HepG2 (cell line): ENCODE results near the gene TCEANC. TPM values are rescaled to one million over a fixed set of nuclear protein-coding genes. Genes with fewer than 3 reads are reported as not detected.

Source experiments
- ATAC-seq: fragments of 200-7000 bp; cut with Tn5 transposase; 3 replicates; pipeline ENCODE4 v1.9.1; 2020; ENCODE audit warnings: mild to moderate bottlenecking, moderate library complexity
- BruUV-seq: library from RNA; stranded (reverse); fragments of 400-500 nt; replicated peaks from 2 replicates; lab custom pipeline; 2021; lab: Mats Ljungman, UMichigan
- CTCF ChIA-PET: fragments of 300-600 bp; formaldehyde crosslinking; extraction: SDS; loops from one replicate; lab custom pipeline; 2021; ENCODE audit warnings: low total read pairs, inconsistent platforms, low intra/inter-chr PET ratio; lab: Yijun Ruan, JAX
- POLR2A ChIA-PET: fragments of 350-600 bp; sonication (Branson Sonifier 250); formaldehyde crosslinking; loops from one replicate; lab custom pipeline; 2020; ENCODE audit warnings: antibody characterized with exemption, inconsistent platforms; lab: Yijun Ruan, JAX
- DNase-seq: peaks from one replicate; pipeline ENCODE4 v3.0.0-alpha.2; 2015; ENCODE audit warnings: low spot score
- FAIRE-seq: peaks from 3 replicates; lab custom pipeline; 2011; peaks lifted over from hg19 to GRCh38; lab: Jason Lieb, UNC
- H2AFZ ChIP-seq: one replicate; pipeline ENCODE4 v1.6.1; 2011; ENCODE audit warnings: low read length, inconsistent platforms
- H3K27ac ChIP-seq: fragments of 300-600 bp; 3 replicates; pipeline ENCODE4 v1.8.0; 2011; ENCODE audit warnings: mixed run types, mild to moderate bottlenecking, mixed read lengths, low read length, inconsistent platforms; ENCODE audit not compliant: insufficient read depth; ENCODE audit errors: extremely low read length
- H3K27me3 ChIP-seq, 2 experiments: fragments of 200-600 bp in 1 of 2; 2 replicates in 1 of 2; 3 replicates in 1 of 2; pipeline versions ENCODE4 v1.6.0 to v1.8.0; 2011; ENCODE audit warnings: low read length in 2 of 2, mild to moderate bottlenecking in 2 of 2, moderate library complexity in 2 of 2, inconsistent platforms in 1 of 2; ENCODE audit not compliant: insufficient read depth in 2 of 2, control insufficient read depth in 1 of 2
- H3K36me3 ChIP-seq, 2 experiments: fragments of 200-600 bp in 1 of 2; replicated peaks in 1 of 2; 2 replicates in 1 of 2; 3 replicates in 1 of 2; pipeline versions ENCODE4 v1.5.1 to v1.8.0; 2011; ENCODE audit warnings: low read length in 2 of 2, inconsistent platforms in 1 of 2; ENCODE audit not compliant: insufficient read depth in 2 of 2, control insufficient read depth in 1 of 2
- H3K4me1 ChIP-seq: 2 replicates; pipeline ENCODE4 v1.5.1; 2012; ENCODE audit warnings: low read length, inconsistent platforms; ENCODE audit not compliant: insufficient read depth
- H3K4me2 ChIP-seq: 2 replicates; pipeline ENCODE4 v1.6.0; 2011; ENCODE audit warnings: low read depth, low read length, inconsistent platforms
- H3K4me3 ChIP-seq, 3 experiments: fragments of 200-600 bp in 1 of 3; sonication (generic), shearing (Covaris generic) in 1 of 3; replicated peaks in 1 of 3; 2 replicates each; pipeline ENCODE4 v1.5.1; 2011 to 2016; ENCODE audit warnings: low read length in 3 of 3, inconsistent platforms in 2 of 3, low read depth in 2 of 3, mild to moderate bottlenecking in 2 of 3, control low read depth in 1 of 3, mixed read lengths in 1 of 3; ENCODE audit not compliant: insufficient read depth in 1 of 3
- H3K79me2 ChIP-seq: one replicate; pipeline ENCODE4 v1.6.1; 2011; ENCODE audit warnings: low read length, inconsistent platforms; ENCODE audit not compliant: insufficient read depth
- H3K9ac ChIP-seq: 2 replicates; pipeline ENCODE4 v1.6.0; 2011; ENCODE audit warnings: mild to moderate bottlenecking, low read depth, low read length, inconsistent platforms; ENCODE audit not compliant: insufficient read depth
- H3K9me3 ChIP-seq: 2 replicates; pipeline ENCODE4 v1.5.1; 2012; ENCODE audit warnings: mild to moderate bottlenecking, low read length
- H4K20me1 ChIP-seq: 2 replicates; pipeline ENCODE4 v1.6.0; 2011; ENCODE audit warnings: inconsistent platforms, mild to moderate bottlenecking, low read length, moderate library complexity; ENCODE audit not compliant: insufficient read depth
- BHLHE40 ChIP-seq: IDR thresholded peaks from 2 replicates; pipeline ENCODE4 v1.6.1; 2011; ENCODE audit warnings: low read length, improper control_type of control experiment
- FLYWCH1 ChIP-seq: sonication (generic); formaldehyde crosslinking; IDR thresholded peaks from 2 replicates; pipeline ENCODE4 v1.8.1; 2023; ENCODE audit warnings: mild to moderate bottlenecking, missing genetic modification reagents
- GLI4 ChIP-seq: sonication (generic); formaldehyde crosslinking; IDR thresholded peaks from 2 replicates; pipeline ENCODE4 v1.5.1; 2020; ENCODE audit warnings: missing genetic modification reagents, mild to moderate bottlenecking, moderate library complexity, borderline replicate concordance
- KLF12 ChIP-seq: sonication (generic); formaldehyde crosslinking; IDR thresholded peaks from 2 replicates; pipeline ENCODE4 v1.4.0; 2020; ENCODE audit warnings: missing genetic modification reagents, borderline replicate concordance
- NCOA5 ChIP-seq: sonication (generic); formaldehyde crosslinking; IDR thresholded peaks from 2 replicates; pipeline ENCODE4 v1.4.0; 2020; ENCODE audit warnings: missing genetic modification reagents
- SATB2 ChIP-seq: sonication (generic); formaldehyde crosslinking; IDR thresholded peaks from 2 replicates; pipeline ENCODE4 v1.5.0; 2020; ENCODE audit warnings: missing genetic modification reagents
- TP53 ChIP-seq: sonication (generic); formaldehyde crosslinking; conservative IDR thresholded peaks from 2 replicates; pipeline ENCODE4 v1.4.0; 2020; ENCODE audit warnings: missing genetic modification reagents
- ZEB1 ChIP-seq: IDR thresholded peaks from 2 replicates; pipeline ENCODE4 v1.6.1; 2012; ENCODE audit warnings: mild to moderate bottlenecking, low read depth, inconsistent platforms; ENCODE audit not compliant: insufficient replicate concordance
- ZFX ChIP-seq: sonication (generic); formaldehyde crosslinking; IDR thresholded peaks from 2 replicates; pipeline ENCODE4 v1.4.0; 2020; ENCODE audit warnings: mild to moderate bottlenecking, low read depth, missing genetic modification reagents, moderate library complexity
- ZHX1 ChIP-seq: sonication (generic); formaldehyde crosslinking; IDR thresholded peaks from 2 replicates; pipeline ENCODE4 v1.8.1; 2022; ENCODE audit warnings: low read depth, mild to moderate bottlenecking, missing genetic modification reagents
- ZMYM2 ChIP-seq: sonication (generic); formaldehyde crosslinking; IDR thresholded peaks from 2 replicates; pipeline ENCODE4 v1.8.0; 2022; ENCODE audit warnings: mild to moderate bottlenecking, missing genetic modification reagents
- ZNF329 ChIP-seq: sonication (generic); formaldehyde crosslinking; IDR thresholded peaks from 2 replicates; pipeline ENCODE4 v1.9.0; 2021; ENCODE audit warnings: low read depth, mild to moderate bottlenecking, missing genetic modification reagents
- ZNF510 ChIP-seq: sonication (generic); formaldehyde crosslinking; IDR thresholded peaks from 2 replicates; pipeline ENCODE4 v1.4.0; 2020; ENCODE audit warnings: low read depth, mild to moderate bottlenecking, missing genetic modification reagents
- ZNF567 ChIP-seq: sonication (generic); formaldehyde crosslinking; IDR thresholded peaks from 2 replicates; pipeline ENCODE4 v1.8.1; 2023; ENCODE audit warnings: mild to moderate bottlenecking, missing genetic modification reagents, borderline replicate concordance
- ZNF75D ChIP-seq: sonication (generic); formaldehyde crosslinking; IDR thresholded peaks from 2 replicates; pipeline ENCODE4 v1.8.1; 2023; ENCODE audit warnings: missing genetic modification reagents, mild to moderate bottlenecking, borderline replicate concordance
- ZNF792 ChIP-seq: IDR thresholded peaks from 2 replicates; pipeline ENCODE4 v1.6.1; 2016
- ZSCAN29 ChIP-seq: sonication (generic); formaldehyde crosslinking; conservative IDR thresholded peaks from 2 replicates; pipeline ENCODE4 v1.4.0; 2020; ENCODE audit warnings: mild to moderate bottlenecking, missing genetic modification reagents
- ZSCAN9 ChIP-seq: IDR thresholded peaks from 2 replicates; pipeline ENCODE4 v1.6.1; 2016; ENCODE audit warnings: borderline replicate concordance
- WGBS: methylation state at CpG from one replicate; pipeline ENCODE4 v1.1.6; 2017; ENCODE audit warnings: low lambda C conversion rate; 5-methylcytosine and 5-hydroxymethylcytosine counted together
- in situ Hi-C: cut with HindIII; loops from 2 replicates; pipeline ENCODE4 v1.10.0; 2017; ENCODE audit warnings: low pct_unique_long_range_greater_than_20kb; ENCODE audit not compliant: extremely low pct_ligation_motif_present
- intact Hi-C: fragments of 100-400 bp; cut with micrococcal nuclease; formaldehyde crosslinking; loops from one replicate; pipeline ENCODE4 v1.10.0; 2022; ENCODE audit not compliant: unreplicated experiment
- polyA plus RNA-seq, 8 experiments: library from polyadenylated mRNA; depleted of rRNA in 3 of 8; stranded (reverse) in 7 of 8; unstranded in 1 of 8; fragments of >200 nt; fragmentation: Illumina TruSeq in 4 of 8; extraction: Trizol in 4 of 8; gene quantifications; 2 replicates each; pipeline versions ENCODE4 v1.2.1 to v1.2.3, GENCODE V29; 2011 to 2016; ENCODE audit warnings: low read depth in 4 of 8, missing spikeins in 1 of 8, mixed read lengths in 1 of 8; ENCODE audit not compliant: insufficient read depth in 1 of 8
- total RNA-seq, 5 experiments: library from RNA; depleted of rRNA; stranded (reverse); fragments of >200 nt; fragmentation: Illumina TruSeq; extraction: Trizol; gene quantifications; 2 replicates each; pipeline ENCODE4 v1.2.3, GENCODE V29; 2016; ENCODE audit warnings: low read depth in 1 of 5
- TF ChIP-seq, protein P1 (sequence below): sonication (generic); formaldehyde crosslinking; IDR thresholded peaks from 2 replicates; pipeline ENCODE4 v1.4.0; 2020; ENCODE audit warnings: missing genetic modification reagents

TCEANC gene
- total and polyA plus RNA-seq, 2 of the 13 experiments (the other 11 are each of a cell fraction or from before 2014, with no cell fraction given): 0.51 to 0.97 TPM

DNA sequence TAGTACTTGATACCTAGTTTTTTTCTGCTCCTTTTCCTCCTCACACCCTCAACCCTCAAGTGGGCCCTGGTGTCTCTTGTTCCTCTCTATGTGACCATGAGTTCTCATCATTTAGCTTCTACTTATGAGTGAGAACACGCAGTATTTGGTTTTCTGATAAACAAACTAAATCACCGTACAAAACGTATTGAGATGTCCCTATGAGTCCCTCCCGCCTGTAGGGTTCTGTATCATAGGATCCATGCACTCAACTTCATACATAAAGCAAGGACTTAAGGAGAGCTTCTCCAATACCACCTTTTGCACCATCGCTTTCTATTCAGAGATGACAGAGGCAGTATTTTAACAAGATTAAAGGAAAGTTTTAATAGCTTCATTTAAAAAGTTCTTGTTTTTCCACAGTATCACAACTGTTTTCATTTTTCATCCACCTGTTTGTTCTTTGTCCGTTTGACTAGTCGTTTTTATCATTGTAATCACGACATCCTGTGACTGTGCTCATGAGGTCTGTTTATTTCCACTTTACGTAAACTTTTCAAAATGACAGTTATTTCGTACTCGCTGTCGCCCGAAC, 35.5 kb downstream of the TCEANC start:
- H3K27me3 ChIP-seq: no peaks in the 10 kb centered on the region
- H3K4me2 ChIP-seq: peak overlapping the region; percentile 73
- ATAC-seq (peak; percentile 39), DNase-seq (no peak), FAIRE-seq (no peak)
- 0 out of 2 replicates have a peak, but pooled peaks cover 3% of the 10 kb centered on the region for H4K20me1 ChIP-seq
- POLR2A ChIA-PET: interaction anchor here (0.6 to 1.1 kb wide), 5 partner anchors 14 to 46 kb away, joined by 3 to 11 read pairs (median 4); partner anchors contain the start of genes OFD1 and TRAPPC2
- H2AFZ ChIP-seq: peak overlapping the region; percentile 83
- H3K4me3 ChIP-seq: peak overlapping the region; percentile 68 to 88 (median 80)
- peak overlapping the region; percentile 83 for H3K9ac ChIP-seq
- in situ Hi-C loops: no loop called here
- TF ChIP-seq ZNF329 (CRISPR knock-in tag): no peak
- TF ChIP-seq ZNF510 (CRISPR knock-in tag): no peak
- no peak for TF ChIP-seq ZNF75D (CRISPR knock-in tag)
- TF ChIP-seq GLI4 (CRISPR knock-in tag): no peak
- TF ChIP-seq ZNF792 (CRISPR knock-in tag): no peak
- no peak for TF ChIP-seq BHLHE40
- no peak for TF ChIP-seq ZEB1
- TF ChIP-seq ZSCAN29: no peak
- TF ChIP-seq TP53 (CRISPR knock-in tag): no peak
- TF ChIP-seq NCOA5 (CRISPR knock-in tag): no peak
- no peak for TF ChIP-seq ZMYM2
- TF ChIP-seq FLYWCH1 (CRISPR knock-in tag): no peak
- no peak for TF ChIP-seq ZNF567
- TF ChIP-seq KLF12: no peak
- TF ChIP-seq SATB2 (CRISPR knock-in tag): no peak
- no peak for TF ChIP-seq ZFX (CRISPR knock-in tag)
- TF ChIP-seq ZHX1 (CRISPR knock-in tag): no peak
- TF ChIP-seq, protein P1, sequence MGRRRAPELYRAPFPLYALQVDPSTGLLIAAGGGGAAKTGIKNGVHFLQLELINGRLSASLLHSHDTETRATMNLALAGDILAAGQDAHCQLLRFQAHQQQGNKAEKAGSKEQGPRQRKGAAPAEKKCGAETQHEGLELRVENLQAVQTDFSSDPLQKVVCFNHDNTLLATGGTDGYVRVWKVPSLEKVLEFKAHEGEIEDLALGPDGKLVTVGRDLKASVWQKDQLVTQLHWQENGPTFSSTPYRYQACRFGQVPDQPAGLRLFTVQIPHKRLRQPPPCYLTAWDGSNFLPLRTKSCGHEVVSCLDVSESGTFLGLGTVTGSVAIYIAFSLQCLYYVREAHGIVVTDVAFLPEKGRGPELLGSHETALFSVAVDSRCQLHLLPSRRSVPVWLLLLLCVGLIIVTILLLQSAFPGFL (CRISPR knock-in tag): no peak
- TF ChIP-seq ZSCAN9 (CRISPR knock-in tag): no peak
- WGBS: 2% methylated on average over 13 of the region's 13 CpGs
- peaks cover 38% of the 10 kb centered on the region for H3K79me2 ChIP-seq
- no TSS peak for BruUV-seq
- CTCF ChIA-PET: no interaction called here
- intact Hi-C loops: loop anchor here (2.0 kb wide), 2 partner anchors 30 to 46 kb away; partner anchors contain the start of genes OFD1 and TRAPPC2
- H3K27ac ChIP-seq: no peak overlapping the region
- no peaks in the 10 kb centered on the region for H3K9me3 ChIP-seq
- H3K36me3 ChIP-seq: no peaks in the 10 kb centered on the region
- H3K4me1 ChIP-seq: peaks cover 31% of the 10 kb centered on the region
